Measurements from ENCODE around the gene SLC1A2. TPM values are rescaled to one million over a fixed set of nuclear protein-coding genes. Genes with fewer than 3 reads are reported as not detected.

Gene SLC1A2
- total RNA-seq, 2 experiments from 2014 or later: not detected

DNA sequence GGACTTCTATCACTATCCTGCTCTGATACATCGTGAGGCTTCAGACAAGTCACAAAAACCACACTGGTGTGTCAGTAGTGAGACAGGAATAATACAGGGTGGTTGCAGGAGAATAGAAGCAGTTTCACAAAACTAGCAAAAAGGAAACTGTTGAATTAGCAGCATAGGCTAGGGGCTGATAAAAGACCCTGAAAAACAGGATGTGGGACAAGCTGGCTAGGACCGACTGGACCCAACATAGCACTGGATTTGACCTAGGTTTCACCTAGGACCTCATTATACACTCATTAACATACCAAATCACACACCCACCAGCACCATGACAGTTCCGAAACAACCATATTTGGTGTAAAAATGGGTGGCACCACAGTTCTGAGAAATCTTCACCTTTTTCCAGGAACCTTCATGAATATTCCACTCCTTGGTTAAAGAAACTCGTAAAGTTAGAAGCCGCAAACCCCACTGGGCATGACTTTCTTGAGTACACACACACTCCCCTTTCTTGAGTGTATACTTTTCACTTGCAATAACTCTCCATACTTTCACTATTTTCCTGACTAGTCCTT is 76.2 kb downstream of the SLC1A2 start:
- no peak for DNase-seq (ENCODE audit: low spot score)
- Histone ChIP-seq H3K9me3 (ENCODE audit: low read length) (no peaks in the 10 kb centered on the region), H3K36me3 (ENCODE audit: insufficient read depth, low read length) (no peaks in the 10 kb centered on the region), H3K79me2 (ENCODE audit: insufficient read depth, low read depth, low read length) (no peaks in the 10 kb centered on the region), H3K4me2 (ENCODE audit: low read length) (no peak overlapping the region), H3K4me1 (ENCODE audit: insufficient read depth, low read length, poor library complexity, severe bottlenecking) (no peaks in the 10 kb centered on the region), H3K9me2 (ENCODE audit: insufficient read depth, low read length) (no peaks in the 10 kb centered on the region), H4K20me1 (ENCODE audit: insufficient read depth, low read length) (no peaks in the 10 kb centered on the region), H3K27ac (ENCODE audit: low read depth, low read length, poor library complexity, severe bottlenecking) (no peak overlapping the region), H3K4me3 (ENCODE audit: low read depth, low read length, poor library complexity, severe bottlenecking) (no peak overlapping the region), H2AFZ (ENCODE audit: low read length) (no peak overlapping the region)
- CTCF ChIA-PET (ENCODE audit: unreplicated experiment): no interaction called here
- no TSS peak for BruUV-seq (replicated peaks)
- POLR2A ChIA-PET: no interaction called here
- no peak for TF ChIP-seq EZH2phosphoT487 (IDR thresholded peaks at IDR 0.05; ENCODE audit: borderline replicate concordance, low read depth, low read length)
- TF ChIP-seq, protein P1, sequence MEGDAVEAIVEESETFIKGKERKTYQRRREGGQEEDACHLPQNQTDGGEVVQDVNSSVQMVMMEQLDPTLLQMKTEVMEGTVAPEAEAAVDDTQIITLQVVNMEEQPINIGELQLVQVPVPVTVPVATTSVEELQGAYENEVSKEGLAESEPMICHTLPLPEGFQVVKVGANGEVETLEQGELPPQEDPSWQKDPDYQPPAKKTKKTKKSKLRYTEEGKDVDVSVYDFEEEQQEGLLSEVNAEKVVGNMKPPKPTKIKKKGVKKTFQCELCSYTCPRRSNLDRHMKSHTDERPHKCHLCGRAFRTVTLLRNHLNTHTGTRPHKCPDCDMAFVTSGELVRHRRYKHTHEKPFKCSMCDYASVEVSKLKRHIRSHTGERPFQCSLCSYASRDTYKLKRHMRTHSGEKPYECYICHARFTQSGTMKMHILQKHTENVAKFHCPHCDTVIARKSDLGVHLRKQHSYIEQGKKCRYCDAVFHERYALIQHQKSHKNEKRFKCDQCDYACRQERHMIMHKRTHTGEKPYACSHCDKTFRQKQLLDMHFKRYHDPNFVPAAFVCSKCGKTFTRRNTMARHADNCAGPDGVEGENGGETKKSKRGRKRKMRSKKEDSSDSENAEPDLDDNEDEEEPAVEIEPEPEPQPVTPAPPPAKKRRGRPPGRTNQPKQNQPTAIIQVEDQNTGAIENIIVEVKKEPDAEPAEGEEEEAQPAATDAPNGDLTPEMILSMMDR (conservative IDR thresholded peaks at IDR 0.05; ENCODE audit: low read length): no peak
- intact Hi-C loops (cut with micrococcal nuclease; ENCODE audit: unreplicated experiment): no loop called here

DNA sequence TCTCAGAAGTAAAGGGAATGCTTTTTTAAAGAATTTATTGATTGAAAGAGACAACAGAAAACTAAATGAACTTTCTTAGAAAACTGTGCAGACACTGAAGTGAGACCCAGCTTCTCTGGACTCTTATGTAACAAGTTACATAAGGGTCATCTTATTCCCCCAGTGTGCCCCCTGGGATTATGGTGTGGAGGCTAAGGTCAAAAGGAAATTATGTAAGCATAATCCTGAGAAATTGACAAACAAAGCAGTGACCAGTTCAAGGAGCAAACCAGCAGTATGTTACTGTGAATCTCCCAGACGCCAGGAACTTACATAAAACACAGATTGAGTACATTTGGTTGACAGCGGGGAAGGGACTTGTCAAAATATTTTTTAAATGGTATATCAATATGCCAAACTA is 78.6 kb downstream of the SLC1A2 start:
- no peak overlapping the region for H3K4me3 ChIP-seq (ENCODE audit: low read depth, low read length, poor library complexity, severe bottlenecking)
- no peak overlapping the region for H3K27ac ChIP-seq (ENCODE audit: low read depth, low read length, poor library complexity, severe bottlenecking)
- CTCF ChIA-PET (ENCODE audit: unreplicated experiment): no interaction called here
- H3K36me3 ChIP-seq (ENCODE audit: insufficient read depth, low read length): no peaks in the 10 kb centered on the region
- H3K79me2 ChIP-seq (ENCODE audit: insufficient read depth, low read depth, low read length): no peaks in the 10 kb centered on the region
- no peaks in the 10 kb centered on the region for H4K20me1 ChIP-seq (ENCODE audit: insufficient read depth, low read length)
- no peak for DNase-seq (ENCODE audit: low spot score)
- intact Hi-C loops (cut with micrococcal nuclease; ENCODE audit: unreplicated experiment): no loop called here
- TF ChIP-seq, protein P1 (conservative IDR thresholded peaks at IDR 0.05; ENCODE audit: low read length): no peak
- TF ChIP-seq EZH2phosphoT487 (IDR thresholded peaks at IDR 0.05; ENCODE audit: borderline replicate concordance, low read depth, low read length): no peak
- H3K4me1 ChIP-seq (ENCODE audit: insufficient read depth, low read length, poor library complexity, severe bottlenecking): no peaks in the 10 kb centered on the region
- no peak overlapping the region for H3K4me2 ChIP-seq (ENCODE audit: low read length)
- no peaks in the 10 kb centered on the region for H3K9me2 ChIP-seq (ENCODE audit: insufficient read depth, low read length)
- BruUV-seq (replicated peaks): no TSS peak
- H2AFZ ChIP-seq (ENCODE audit: low read length): no peak overlapping the region
- POLR2A ChIA-PET: interaction anchor here (0.6 to 1.1 kb wide), 3 partner anchors 27 to 390 kb away, joined by 3 read pairs; no protein-coding TSS in a partner anchor
- H3K9me3 ChIP-seq (ENCODE audit: low read length): no peaks in the 10 kb centered on the region

DNA sequence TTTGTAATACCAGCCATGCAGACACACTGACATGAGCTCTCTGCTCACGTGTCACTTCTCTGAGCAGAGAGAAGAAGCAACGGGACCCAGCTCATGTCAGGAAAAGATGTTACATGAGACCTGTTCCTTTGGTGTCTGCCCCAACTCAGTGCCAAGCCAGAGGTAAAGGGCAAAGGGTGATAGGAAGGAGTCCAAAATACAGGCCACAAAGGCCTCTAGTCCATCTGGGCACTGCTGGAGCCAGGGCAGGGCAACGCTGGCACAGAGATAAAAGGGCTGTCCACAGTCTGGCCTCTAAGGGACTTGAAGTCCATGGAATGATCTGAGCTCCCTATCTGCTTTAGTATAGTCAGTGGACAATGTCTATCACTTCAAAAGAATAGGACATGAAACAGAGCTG is 79.3 kb downstream of the SLC1A2 start:
- Histone ChIP-seq H3K36me3 (ENCODE audit: insufficient read depth, low read length) (no peaks in the 10 kb centered on the region), H3K79me2 (ENCODE audit: insufficient read depth, low read depth, low read length) (no peaks in the 10 kb centered on the region), H3K4me1 (ENCODE audit: insufficient read depth, low read length, poor library complexity, severe bottlenecking) (no peaks in the 10 kb centered on the region), H4K20me1 (ENCODE audit: insufficient read depth, low read length) (no peaks in the 10 kb centered on the region), H3K4me3 (ENCODE audit: low read depth, low read length, poor library complexity, severe bottlenecking) (no peak overlapping the region), H3K9me2 (ENCODE audit: insufficient read depth, low read length) (no peaks in the 10 kb centered on the region), H3K9me3 (ENCODE audit: low read length) (no peaks in the 10 kb centered on the region), H3K27ac (ENCODE audit: low read depth, low read length, poor library complexity, severe bottlenecking) (no peak overlapping the region), H3K4me2 (ENCODE audit: low read length) (no peak overlapping the region), H2AFZ (ENCODE audit: low read length) (no peak overlapping the region)
- BruUV-seq (replicated peaks): no TSS peak
- no peak for DNase-seq (ENCODE audit: low spot score)
- CTCF ChIA-PET (ENCODE audit: unreplicated experiment): no interaction called here
- POLR2A ChIA-PET: interaction anchor here (0.6 to 1.1 kb wide), 3 partner anchors 28 to 390 kb away, joined by 3 read pairs; no protein-coding TSS in a partner anchor
- TF ChIP-seq, protein P1 (conservative IDR thresholded peaks at IDR 0.05; ENCODE audit: low read length): no peak
- no peak for TF ChIP-seq EZH2phosphoT487 (IDR thresholded peaks at IDR 0.05; ENCODE audit: borderline replicate concordance, low read depth, low read length)
- intact Hi-C loops (cut with micrococcal nuclease; ENCODE audit: unreplicated experiment): no loop called here
